ENCODE results near the gene RYR2. TPM values are rescaled to one million over a fixed set of nuclear protein-coding genes. Genes with fewer than 3 reads are reported as not detected.

Gene RYR2
- total RNA-seq, 3 donors from 2014 or later: 0.35 to 5.9 (median 0.94) TPM

- DNase-seq (no peak), ATAC-seq (no peak)
- Histone ChIP-seq H3K36me3 (ENCODE audit: low read depth) (no peaks in the 10 kb centered on the region), H3K9me3 (no peaks in the 10 kb centered on the region), H3K4me3 (no peak overlapping the region), H3K4me1 (ENCODE audit: low read depth) (peaks cover 3% of the 10 kb centered on the region)
- no peak for TF ChIP-seq CTCF (IDR thresholded peaks at IDR 0.05)
- intact Hi-C loops (cut with DNase I, micrococcal nuclease): no loop called here
Measured at GRCh38 chr1:237029850-237030535, 12.0 kb upstream of the RYR2 start.

GRCh38 chr1:237031480-237031879, 10.5 kb upstream of the RYR2 start:
- intact Hi-C loops (cut with DNase I, micrococcal nuclease): no loop called here

GRCh38 chr1:237032029-237032428, 10.0 kb upstream of the RYR2 start:
- intact Hi-C loops (cut with DNase I, micrococcal nuclease): no loop called here

More at GRCh38 chr1:237031480-237031879, 10.5 kb upstream of the RYR2 start:
- ATAC-seq (no peak), DNase-seq (no peak)
- Histone ChIP-seq H3K4me1 (ENCODE audit: low read depth) (peaks cover 3% of the 10 kb centered on the region), H3K36me3 (ENCODE audit: low read depth) (no peaks in the 10 kb centered on the region), H3K9me3 (no peaks in the 10 kb centered on the region), H3K4me3 (no peak overlapping the region)
- no peak for TF ChIP-seq CTCF (IDR thresholded peaks at IDR 0.05)

DNA sequence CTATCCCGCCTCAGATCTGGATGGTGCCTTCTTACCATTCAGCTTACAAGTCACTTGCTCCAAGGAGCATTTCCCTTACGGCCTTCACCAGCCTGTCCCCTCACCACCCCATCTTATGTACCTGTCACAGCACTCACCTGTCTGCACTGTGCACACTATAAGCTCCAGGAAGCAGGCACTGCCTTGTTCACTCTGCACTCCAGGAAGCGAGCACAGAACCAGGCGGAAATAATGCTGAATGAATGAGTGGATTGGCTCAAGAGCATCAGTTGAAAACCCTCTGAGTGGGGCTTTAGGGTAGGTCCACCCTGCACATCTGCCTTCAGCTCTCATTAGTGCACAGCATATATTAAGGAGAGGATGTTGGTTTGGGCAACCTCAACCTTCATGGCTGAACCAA, 8.9 kb upstream of the RYR2 start:
- DNase-seq (no peak), ATAC-seq (no peak)
- intact Hi-C loops (cut with DNase I, micrococcal nuclease): no loop called here
- no peaks in the 10 kb centered on the region for H3K36me3 ChIP-seq (ENCODE audit: low read depth)
- H3K9me3 ChIP-seq: no peaks in the 10 kb centered on the region
- no peak for TF ChIP-seq CTCF (IDR thresholded peaks at IDR 0.05)
- H3K4me1 ChIP-seq (ENCODE audit: low read depth): no peaks in the 10 kb centered on the region
- H3K4me3 ChIP-seq: no peak overlapping the region

More at GRCh38 chr1:237032029-237032428, 10.0 kb upstream of the RYR2 start:
- Histone ChIP-seq H3K9me3 (no peaks in the 10 kb centered on the region), H3K4me1 (ENCODE audit: low read depth) (peaks cover 3% of the 10 kb centered on the region), H3K4me3 (no peak overlapping the region), H3K36me3 (ENCODE audit: low read depth) (no peaks in the 10 kb centered on the region)
- no peak for DNase-seq
- ATAC-seq: no peak
- no peak for TF ChIP-seq CTCF (IDR thresholded peaks at IDR 0.05)

GRCh38 chr1:237033804-237034203, 8.2 kb upstream of the RYR2 start:
- no peak for ATAC-seq
- TF ChIP-seq CTCF (IDR thresholded peaks at IDR 0.05): no peak
- Histone ChIP-seq H3K36me3 (ENCODE audit: low read depth) (no peaks in the 10 kb centered on the region), H3K4me1 (ENCODE audit: low read depth) (no peaks in the 10 kb centered on the region), H3K9me3 (no peaks in the 10 kb centered on the region), H3K4me3 (no peak overlapping the region)
- no peak for DNase-seq
- intact Hi-C loops (cut with DNase I, micrococcal nuclease): no loop called here
